ENCODE data around the gene CDC42BPB. TPM values are rescaled to one million over a fixed set of nuclear protein-coding genes. Genes with fewer than 3 reads are reported as not detected.

CDC42BPB gene
- total RNA-seq, 1 donor from 2014 or later = 147 TPM

GRCh38 chr14:103021684-103022001, 35.7 kb downstream of the CDC42BPB start:
- no peak for DNase-seq (ENCODE audit: low read depth)
- no peaks in the 10 kb centered on the region for H3K27me3 ChIP-seq (ENCODE audit: control insufficient read depth, insufficient read depth, low read length)
- TF ChIP-seq, protein P1, sequence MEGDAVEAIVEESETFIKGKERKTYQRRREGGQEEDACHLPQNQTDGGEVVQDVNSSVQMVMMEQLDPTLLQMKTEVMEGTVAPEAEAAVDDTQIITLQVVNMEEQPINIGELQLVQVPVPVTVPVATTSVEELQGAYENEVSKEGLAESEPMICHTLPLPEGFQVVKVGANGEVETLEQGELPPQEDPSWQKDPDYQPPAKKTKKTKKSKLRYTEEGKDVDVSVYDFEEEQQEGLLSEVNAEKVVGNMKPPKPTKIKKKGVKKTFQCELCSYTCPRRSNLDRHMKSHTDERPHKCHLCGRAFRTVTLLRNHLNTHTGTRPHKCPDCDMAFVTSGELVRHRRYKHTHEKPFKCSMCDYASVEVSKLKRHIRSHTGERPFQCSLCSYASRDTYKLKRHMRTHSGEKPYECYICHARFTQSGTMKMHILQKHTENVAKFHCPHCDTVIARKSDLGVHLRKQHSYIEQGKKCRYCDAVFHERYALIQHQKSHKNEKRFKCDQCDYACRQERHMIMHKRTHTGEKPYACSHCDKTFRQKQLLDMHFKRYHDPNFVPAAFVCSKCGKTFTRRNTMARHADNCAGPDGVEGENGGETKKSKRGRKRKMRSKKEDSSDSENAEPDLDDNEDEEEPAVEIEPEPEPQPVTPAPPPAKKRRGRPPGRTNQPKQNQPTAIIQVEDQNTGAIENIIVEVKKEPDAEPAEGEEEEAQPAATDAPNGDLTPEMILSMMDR (IDR thresholded peaks at IDR 0.05; ENCODE audit: insufficient read depth, low read length, poor library complexity, severe bottlenecking) = no peak
- H3K4me3 ChIP-seq (ENCODE audit: low read depth, low read length) = no peak overlapping the region
- no peaks in the 10 kb centered on the region for H3K36me3 ChIP-seq (ENCODE audit: control insufficient read depth, insufficient read depth, low read length)

GRCh38 chr14:103020271-103021170, 36.8 kb downstream of the CDC42BPB start:
- Histone ChIP-seq H3K27me3 (ENCODE audit: control insufficient read depth, insufficient read depth, low read length) (no peaks in the 10 kb centered on the region), H3K36me3 (ENCODE audit: control insufficient read depth, insufficient read depth, low read length) (no peaks in the 10 kb centered on the region), H3K4me3 (ENCODE audit: low read depth, low read length) (no peak overlapping the region)
- TF ChIP-seq, protein P1 (IDR thresholded peaks at IDR 0.05; ENCODE audit: insufficient read depth, low read length, poor library complexity, severe bottlenecking) = no peak
- DNase-seq (ENCODE audit: low read depth) = no peak

DNA sequence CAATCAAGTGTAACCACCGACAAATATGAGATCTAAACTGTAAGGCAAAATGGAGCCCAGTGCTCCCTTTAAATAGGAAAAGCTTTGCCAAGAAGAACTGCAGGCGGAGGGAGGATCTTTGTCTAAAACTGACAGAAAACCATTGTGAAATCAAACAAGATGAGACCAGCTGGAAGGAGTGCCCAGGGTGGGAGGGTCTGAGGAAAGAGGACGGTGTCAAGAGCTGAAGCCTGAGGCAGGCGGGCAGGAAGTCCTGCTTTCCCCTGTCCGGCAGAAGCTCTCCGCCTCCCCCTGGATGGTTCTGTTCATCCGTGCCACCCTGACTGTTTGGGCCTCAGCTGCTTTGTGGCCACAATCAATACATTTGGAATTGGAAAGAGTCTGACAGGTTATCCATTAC, 37.5 kb downstream of the CDC42BPB start:
- TF ChIP-seq, protein P1 (IDR thresholded peaks at IDR 0.05; ENCODE audit: insufficient read depth, low read length, poor library complexity, severe bottlenecking) = no peak
- Histone ChIP-seq H3K4me3 (ENCODE audit: low read depth, low read length) (no peak overlapping the region), H3K27me3 (ENCODE audit: control insufficient read depth, insufficient read depth, low read length) (no peaks in the 10 kb centered on the region), H3K36me3 (ENCODE audit: control insufficient read depth, insufficient read depth, low read length) (no peaks in the 10 kb centered on the region)
- no peak for DNase-seq (ENCODE audit: low read depth)

DNA sequence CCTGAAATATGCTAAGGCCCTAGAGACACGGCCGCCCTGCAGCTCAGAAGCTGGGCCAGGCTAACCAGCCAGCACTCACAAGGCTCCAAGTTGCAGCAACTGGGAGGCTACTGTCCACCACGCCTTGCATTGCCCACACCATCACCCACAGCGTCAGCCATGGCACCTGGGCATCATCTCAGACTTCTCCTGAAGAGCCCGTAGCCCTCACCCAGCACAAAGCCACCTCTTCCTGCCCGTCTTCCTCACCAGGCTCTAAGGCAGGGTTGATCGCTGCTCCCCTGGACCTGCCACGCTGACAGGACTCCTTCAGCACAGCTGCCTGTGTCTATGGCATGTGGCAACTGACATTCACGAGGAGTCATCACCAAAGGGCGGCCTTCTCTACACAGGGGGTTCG, 38.1 kb downstream of the CDC42BPB start:
- Histone ChIP-seq H3K4me3 (ENCODE audit: low read depth, low read length) (no peak overlapping the region), H3K27me3 (ENCODE audit: control insufficient read depth, insufficient read depth, low read length) (no peaks in the 10 kb centered on the region), H3K36me3 (ENCODE audit: control insufficient read depth, insufficient read depth, low read length) (no peaks in the 10 kb centered on the region)
- TF ChIP-seq, protein P1 (IDR thresholded peaks at IDR 0.05; ENCODE audit: insufficient read depth, low read length, poor library complexity, severe bottlenecking) = no peak
- no peak for DNase-seq (ENCODE audit: low read depth)

DNA sequence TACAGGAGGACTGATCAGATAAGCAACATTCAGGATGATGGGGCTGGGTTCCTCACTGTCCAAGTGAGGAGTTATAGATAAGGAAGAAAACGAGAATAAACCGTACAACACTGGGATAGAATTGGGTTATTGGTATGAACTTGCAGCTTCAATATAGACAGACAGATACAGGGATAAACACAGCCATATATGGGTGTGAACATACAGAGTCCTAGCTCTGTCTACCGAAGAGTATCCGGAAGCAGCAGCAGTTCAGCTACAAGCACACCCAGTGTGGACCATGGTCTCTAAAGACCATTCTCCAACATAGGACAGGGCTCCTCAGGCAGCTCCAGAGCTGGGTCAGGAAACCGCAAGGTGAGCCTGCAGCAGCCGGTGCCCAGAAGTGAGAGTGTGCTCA, 40.8 kb downstream of the CDC42BPB start:
- TF ChIP-seq, protein P1 (IDR thresholded peaks at IDR 0.05; ENCODE audit: insufficient read depth, low read length, poor library complexity, severe bottlenecking) = no peak
- DNase-seq (ENCODE audit: low read depth) = no peak
- no peak overlapping the region for H3K4me3 ChIP-seq (ENCODE audit: low read depth, low read length)

GRCh38 chr14:103016071-103016470, 41.3 kb downstream of the CDC42BPB start:
- no peak overlapping the region for H3K4me3 ChIP-seq (ENCODE audit: low read depth, low read length)
- H3K36me3 ChIP-seq (ENCODE audit: control insufficient read depth, insufficient read depth, low read length) = no peaks in the 10 kb centered on the region
- H3K27me3 ChIP-seq (ENCODE audit: control insufficient read depth, insufficient read depth, low read length) = no peaks in the 10 kb centered on the region
- TF ChIP-seq, protein P1 (IDR thresholded peaks at IDR 0.05; ENCODE audit: insufficient read depth, low read length, poor library complexity, severe bottlenecking) = no peak
- DNase-seq (ENCODE audit: low read depth) = no peak

More for the DNA sequence above, 40.8 kb downstream of the CDC42BPB start:
- Histone ChIP-seq H3K36me3 (ENCODE audit: control insufficient read depth, insufficient read depth, low read length) (no peaks in the 10 kb centered on the region), H3K27me3 (ENCODE audit: control insufficient read depth, insufficient read depth, low read length) (no peaks in the 10 kb centered on the region)
